Immature natural killer cell (primary cell): ENCODE measurements around the gene CKS2. TPM values are rescaled to one million over a fixed set of nuclear protein-coding genes. Genes with fewer than 3 reads are reported as not detected.

Experiments used
- polyA plus RNA-seq, 3 donors: library from polyadenylated mRNA; unstranded; fragments of 300-500 nt; fragmentation: Illumina TruSeq; gene quantifications; one replicate each; pipeline ENCODE4 v1.2.3, GENCODE V29; 2021

The CKS2 gene
- polyA plus RNA-seq, 3 donors from 2014 or later: 34.4 to 48.9 (median 45.9) TPM

Other genes starting within 250 kb of the CKS2 start
- not detected for gene SHC3, start 132.4 kb upstream of the CKS2 start, polyA plus RNA-seq
- 10 to 100 TPM in 1 of 3 donors, 1 to 10 TPM in 2; 3.9 to 16.4 (median 9.7) TPM for gene SECISBP2, start 7.3 kb downstream of the CKS2 start, polyA plus RNA-seq
- gene SEMA4D, start 186.9 kb downstream of the CKS2 start, polyA plus RNA-seq: 10 to 100 TPM; 45.8 to 80.6 (median 47.0) TPM